ENCODE measurements around the gene CARD19.

CARD19 gene

DNA sequence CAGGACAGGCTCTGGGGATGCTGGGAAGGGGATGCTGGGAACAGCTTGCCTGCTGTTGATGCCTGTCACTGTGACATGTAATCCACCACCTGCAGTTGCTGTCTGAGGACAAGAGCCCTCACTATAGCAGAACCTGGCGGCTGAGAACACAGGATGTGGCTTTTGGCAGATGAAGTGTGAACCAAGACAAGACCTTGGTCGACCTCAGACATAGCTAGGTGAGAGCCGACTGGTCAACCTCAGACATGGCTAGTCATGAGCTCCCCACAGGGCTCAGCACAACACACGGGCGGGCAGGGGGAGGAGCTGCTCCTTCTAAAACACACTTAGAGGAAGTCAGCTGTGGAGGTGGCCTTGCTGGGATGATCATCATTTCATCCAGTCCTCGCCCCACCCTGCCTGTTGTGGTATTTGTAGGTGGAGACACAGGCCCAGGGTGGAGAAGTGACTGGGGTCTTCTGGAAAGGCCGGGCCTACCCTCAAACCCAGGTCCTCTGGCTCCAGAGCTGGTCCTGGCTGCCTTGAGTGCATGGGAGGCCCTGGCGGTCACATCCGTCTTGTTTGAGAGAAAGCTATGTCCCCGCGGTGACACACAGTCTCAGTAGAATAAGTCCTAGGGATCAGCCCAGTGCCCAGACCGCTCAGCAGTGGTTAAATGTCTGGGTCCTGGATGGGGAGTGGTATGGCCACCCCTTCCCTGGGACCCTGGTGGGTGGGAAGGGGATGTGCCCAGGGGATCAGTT lies 31.5 kb upstream of the CARD19 start:
- DNase-seq, result no peak

- no peak for DNase-seq
Observed at GRCh38 chr9:93065135-93065720, 30.8 kb upstream of the CARD19 start.

GRCh38 chr9:93066978-93067603 lies 28.9 kb upstream of the CARD19 start:
- DNase-seq, result no peak

DNA sequence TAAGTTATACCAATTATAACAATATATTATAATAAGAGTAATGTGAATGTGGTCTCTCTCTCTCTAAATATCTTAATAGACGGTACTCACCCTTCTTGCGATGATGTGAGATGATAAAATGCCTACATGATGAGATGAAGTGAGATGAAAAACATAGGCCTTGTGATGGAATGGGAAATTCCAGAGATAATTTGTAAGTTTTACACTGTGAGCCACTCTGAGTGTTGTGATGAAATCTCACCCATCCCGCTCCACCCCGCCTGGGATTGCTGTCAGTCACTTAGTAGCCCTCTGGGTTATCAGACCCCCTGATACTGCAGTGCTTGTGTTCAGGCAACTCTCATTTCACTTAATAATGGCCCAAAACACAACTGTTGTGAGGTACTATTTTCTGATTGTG lies 27.1 kb upstream of the CARD19 start:
- no peak for DNase-seq

DNA sequence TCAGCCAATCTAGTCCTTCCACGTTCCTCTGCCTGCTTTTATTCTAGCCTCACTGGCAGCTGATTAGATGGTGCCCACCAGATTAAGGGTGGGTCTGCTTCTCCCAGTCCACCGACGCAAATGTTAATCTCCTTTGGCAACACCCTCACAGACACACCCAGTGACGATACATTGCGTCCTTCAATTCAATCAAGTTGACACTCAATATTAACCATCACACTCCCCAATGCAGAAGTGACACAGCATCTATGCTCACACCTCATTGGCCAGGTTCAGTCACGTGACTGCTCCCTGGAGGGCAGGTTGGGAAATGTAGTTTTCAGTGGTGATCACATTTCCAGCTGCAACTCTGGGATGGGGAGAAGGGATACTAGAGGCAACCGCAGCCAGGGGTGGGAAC lies 24.6 kb upstream of the CARD19 start:
- no peak for DNase-seq

GRCh38 chr9:93072383-93072795 lies 23.6 kb upstream of the CARD19 start:
- no peak for DNase-seq

DNA sequence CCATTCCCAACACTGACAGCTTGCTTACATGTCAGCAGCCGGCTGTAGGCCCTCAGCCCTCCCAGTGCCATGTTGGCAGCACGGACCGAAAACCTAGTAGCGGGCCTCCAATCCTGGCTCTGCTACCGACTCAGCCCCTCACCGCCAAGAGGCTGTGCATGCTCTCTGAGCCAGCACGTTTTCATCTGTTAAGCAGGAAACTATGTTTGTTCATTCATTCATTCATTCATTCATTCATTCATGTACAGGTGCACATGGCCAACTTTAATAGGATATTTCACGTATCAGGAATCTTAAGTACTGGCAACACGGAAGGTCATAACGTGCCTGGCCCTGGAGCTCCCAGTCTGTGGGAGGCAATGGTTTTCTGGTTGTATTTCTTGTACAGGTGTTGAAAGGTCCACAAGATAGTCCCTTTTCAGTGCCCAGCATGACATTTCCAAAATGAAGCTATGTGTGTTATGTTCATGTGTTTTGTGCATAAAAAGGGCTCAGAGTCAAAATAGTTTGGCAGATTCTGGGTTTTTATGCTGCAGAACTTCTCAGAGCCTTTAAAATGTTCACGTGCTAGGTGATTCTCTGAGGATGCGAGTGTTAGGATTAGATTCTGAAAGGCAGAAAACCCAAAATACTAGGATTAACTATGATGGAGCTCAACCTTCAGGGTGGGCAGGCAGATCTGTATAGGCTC lies 19.8 kb upstream of the CARD19 start:
- DNase-seq, result no peak

GRCh38 chr9:93076792-93077128 lies 19.3 kb upstream of the CARD19 start:
- no peak for DNase-seq

GRCh38 chr9:93077367-93077766 lies 18.6 kb upstream of the CARD19 start:
- no peak for DNase-seq

DNA sequence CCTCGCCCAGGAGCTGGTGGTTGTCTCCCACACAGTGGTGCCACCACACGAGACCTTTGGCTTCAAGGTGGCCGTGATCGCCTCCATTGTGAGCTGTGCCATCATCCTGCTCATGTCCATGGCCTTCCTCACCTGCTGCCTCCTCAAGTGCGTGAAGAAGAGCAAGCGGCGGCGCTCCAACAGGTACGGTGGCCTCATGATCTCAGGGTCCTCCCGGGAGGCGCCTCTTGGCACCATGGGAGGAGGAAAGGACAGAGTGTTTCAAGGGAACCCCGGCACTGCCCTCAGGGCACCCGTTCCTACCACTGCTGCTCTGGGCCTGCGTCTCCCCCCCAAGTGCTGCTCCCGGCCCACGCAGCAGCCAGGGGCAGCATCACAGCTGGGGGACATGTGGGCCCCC lies 18.2 kb upstream of the CARD19 start:
- DNase-seq, result no peak

DNA sequence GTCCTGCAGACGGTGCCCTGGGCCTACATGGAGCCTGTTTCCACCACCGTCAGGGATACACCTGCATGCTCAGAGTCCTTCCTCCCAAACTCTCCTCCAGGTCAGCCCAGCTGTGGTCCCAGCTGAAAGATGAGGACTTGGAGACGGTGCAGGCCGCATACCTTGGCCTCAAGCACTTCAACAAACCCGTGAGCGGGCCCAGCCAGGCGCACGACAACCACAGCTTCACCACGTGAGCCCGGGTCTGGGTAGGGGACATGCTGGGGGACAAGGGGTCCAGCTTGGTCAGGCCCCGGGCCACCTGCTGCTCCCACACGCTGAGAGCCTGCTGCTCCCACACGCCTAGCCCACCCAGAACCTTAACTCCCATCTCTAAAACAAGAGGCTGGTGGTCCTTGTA lies 16.6 kb upstream of the CARD19 start:
- DNase-seq, result no peak

DNA sequence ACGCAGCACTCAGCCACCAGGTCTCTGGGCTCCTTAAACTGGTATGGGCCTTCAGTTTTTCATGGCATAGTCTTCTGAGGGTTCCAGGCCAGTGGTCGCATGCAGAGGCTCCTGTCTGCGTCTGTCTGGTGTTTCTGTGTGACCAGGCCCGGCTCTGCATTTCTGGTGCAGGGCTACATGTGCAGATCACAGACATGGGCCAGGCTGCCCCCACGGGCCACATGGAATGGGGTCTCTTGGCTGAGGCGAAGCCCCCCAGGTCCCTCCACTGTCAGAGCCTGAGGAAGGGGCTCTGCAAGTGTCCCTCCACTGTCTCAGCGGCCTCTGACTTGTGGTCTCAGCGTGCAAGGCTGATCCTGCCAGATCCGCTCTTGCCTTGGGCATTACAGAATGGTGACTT lies 15.6 kb upstream of the CARD19 start:
- DNase-seq, result no peak

DNA sequence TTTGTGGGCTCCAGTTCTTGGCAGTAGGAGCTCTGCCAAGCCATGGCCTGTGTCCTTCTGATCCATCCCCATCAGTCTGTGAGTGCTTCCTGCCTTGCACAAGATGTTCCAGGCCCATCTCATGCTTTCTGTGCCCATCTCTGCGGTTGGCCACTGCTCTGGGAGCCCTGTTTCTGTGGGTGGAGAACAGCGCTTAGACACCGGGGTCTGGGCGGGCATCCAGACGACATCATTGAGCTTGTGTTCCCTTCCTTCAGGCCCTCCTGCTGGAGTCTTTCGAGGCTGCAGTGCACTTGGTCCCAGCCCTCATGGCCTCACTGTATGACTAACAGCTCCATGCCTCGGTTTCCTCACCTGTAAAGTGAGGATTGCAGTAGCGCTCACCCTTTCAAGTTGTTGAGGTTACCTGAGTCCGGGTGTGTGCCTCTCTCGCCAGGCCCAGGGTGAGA lies 14.9 kb upstream of the CARD19 start:
- DNase-seq, result no peak

DNA sequence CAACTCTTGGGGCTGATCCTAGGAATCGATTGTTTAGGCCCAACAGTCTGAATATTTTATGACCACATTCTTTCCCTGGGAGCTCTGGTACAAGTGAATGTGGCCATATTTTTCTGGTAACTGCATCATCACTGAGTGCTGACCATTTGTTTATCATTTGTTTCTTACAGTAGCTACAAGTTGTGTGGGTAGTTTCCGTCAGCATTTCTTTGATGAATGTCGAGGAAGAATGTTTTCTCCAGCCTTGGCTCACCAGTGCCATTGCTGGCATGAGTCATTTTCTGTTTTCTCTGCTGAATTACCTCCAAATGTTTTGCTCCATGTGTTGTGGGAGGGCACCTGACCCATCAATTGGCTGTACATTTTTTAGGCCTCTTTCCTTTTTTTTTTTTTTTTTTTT lies 14.1 kb upstream of the CARD19 start:
- DNase-seq, result no peak

DNA sequence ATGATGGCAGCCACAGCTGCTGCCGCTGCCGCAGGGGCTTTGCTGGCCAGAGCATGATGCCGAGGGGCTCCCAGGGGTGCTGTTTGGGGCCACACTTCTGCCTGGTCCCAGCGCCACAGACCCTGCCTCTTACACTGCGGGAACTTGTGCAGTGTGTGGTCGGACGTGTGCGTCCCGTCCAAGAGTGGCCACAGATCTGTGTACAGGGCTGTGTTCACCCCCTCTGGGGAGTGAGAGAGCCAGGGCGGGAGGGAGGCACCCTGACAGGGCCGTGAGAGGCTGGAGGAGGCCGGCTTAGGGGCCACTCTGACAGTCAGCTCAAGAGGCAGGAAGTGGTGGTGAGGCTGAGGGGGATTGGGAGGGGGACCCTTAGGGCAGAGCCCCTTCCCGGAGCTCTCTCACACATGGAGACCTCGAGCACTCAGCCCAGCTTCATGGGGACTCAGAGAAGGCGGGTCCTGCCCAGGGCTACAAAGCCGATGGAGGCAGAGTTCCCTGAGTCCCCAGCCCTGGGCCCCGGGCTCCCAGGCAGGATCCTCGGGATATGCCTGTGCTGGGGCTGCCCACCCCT lies 13.1 kb upstream of the CARD19 start:
- no peak for DNase-seq

GRCh38 chr9:93083592-93084470 lies 12.2 kb upstream of the CARD19 start:
- no peak for DNase-seq

DNA sequence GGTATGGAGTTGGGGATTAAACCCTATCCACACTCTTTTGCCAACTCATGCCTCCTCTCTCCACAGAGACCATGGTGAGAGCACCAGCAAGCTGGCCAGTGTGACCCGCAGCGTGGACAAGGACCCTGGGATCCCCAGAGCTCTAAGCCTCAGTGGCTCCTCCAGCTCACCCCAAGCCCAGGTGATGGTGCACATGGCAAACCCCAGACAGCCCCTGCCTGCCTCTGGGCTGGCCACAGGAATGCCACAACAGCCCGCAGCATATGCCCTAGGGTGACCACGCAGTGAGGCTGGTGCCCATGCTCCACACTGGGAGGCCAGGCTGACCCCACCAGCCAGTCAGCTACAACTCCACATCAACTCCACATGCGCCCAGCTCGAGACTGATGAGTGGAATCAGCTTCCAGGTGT lies 11.5 kb upstream of the CARD19 start:
- DNase-seq, result no peak

DNA sequence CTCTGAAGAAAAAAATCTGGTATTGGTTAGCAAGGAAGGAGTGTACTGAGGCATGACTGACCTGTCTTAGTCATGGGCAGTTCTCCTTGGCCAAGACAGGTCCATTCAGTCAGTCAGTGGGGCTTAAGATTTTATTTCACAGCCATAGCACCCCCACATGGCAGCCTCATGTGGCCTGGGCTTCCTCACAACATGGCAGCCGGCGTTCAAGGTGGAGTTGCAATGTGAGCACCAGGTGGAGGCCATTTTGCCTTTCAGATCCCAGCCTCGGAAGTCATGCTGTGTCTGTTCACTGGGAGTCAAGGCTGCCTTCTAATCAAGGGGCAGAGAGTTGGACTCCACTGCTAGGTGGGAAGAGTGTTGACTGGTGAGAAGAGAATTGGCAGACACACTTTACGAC lies 10.3 kb upstream of the CARD19 start:
- DNase-seq, result no peak

- DNase-seq, result no peak
Observed at GRCh38 chr9:93086447-93087224, 9.4 kb upstream of the CARD19 start.

DNA sequence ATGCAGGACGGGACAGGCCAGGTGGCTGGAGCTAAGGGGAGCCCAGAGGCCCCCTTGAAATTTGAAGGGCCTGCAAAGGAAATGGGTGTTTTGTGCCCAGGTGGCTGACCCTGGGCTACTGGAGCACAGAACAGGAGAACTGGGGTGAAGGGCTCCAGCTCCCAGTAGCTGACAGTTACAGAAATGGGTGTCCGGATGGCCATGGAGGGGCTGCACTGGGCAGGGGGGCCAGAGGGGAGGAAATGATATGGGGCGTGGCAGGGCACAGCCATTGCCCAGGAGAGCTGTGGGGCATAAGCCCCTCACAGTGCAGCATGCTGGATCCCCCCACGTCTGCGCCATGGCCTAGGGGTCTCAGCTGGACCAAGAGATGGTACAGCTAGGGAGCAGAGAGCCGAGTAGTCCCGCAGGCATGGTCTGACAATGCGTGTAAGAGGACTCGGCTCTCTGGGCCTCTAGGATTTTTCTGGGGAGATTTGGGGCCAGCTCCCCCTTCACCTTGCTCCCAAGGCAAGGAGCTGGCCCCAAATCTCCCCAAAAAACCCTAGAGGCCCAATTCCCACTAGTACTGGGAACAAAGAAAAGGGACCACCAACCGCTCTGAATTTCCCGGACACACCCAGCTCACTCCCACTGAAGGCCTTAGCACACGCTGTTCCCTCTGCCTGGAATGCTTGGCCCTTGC lies 7.9 kb upstream of the CARD19 start:
- no peak for DNase-seq

DNA sequence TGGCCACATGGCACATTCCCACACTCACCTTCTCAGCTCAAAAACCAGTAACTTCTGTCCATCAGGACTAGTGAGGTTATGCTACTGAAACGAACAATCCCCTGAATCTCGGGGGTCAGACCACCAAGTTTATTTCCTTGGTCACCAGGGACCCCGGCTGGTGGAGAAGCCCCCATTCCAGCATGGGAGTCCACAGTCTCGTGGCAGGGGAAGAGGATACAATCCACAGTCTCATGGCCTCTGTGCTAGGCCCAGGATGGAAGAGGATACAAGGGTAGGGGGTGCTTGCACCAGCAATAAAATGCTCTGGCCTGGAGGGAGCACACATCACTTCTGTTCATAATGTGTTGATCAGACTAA lies 7.4 kb upstream of the CARD19 start:
- no peak for DNase-seq
